ENCODE results near the gene C3orf49. TPM values are rescaled to one million over a fixed set of nuclear protein-coding genes. Genes with fewer than 3 reads are reported as not detected.

The C3orf49 gene
- polyA plus RNA-seq, 1 of the 3 experiments (the other 2 are of a cell fraction) = not detected

DNA sequence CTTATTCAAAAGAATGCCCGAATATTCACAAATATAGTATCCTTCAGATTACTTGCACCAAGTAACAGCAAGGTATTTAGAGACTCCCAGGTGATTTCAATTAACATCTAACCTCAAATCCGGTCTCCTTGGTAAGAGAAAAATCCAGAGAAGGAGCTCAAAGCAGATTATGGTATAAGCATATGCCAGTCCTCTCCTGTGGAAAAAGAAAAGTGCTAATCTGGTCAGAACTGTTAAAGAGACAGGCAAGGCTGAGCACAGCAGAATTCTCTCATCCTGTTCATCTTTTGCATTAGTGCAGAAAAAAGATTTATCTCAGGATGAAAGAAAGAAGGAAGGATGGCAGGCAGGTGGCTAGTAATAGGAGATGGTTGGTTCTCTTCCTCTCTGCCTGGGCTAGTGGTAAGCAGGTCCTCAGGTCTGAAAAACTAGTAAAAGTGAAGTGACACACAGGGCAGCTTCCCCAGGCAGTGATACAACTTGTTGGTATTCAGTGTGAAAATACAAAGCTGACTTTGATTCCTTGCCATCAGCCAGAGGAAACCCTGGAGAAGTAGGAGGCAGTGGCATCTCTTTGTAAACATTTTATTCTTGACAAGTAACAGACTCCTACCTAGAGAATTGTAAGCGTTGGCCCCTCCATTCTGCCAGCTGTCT is 58.8 kb downstream of the C3orf49 start:
- Histone ChIP-seq H3K9ac (no peak overlapping the region), H3K4me3 (ENCODE audit: low read depth in 2 of 2, low read length in 1 of 2) (no peak overlapping the region; a peak in 1 of 4 replicates), H3K9me2 (no peaks in the 10 kb centered on the region), H3K79me2 (ENCODE audit: insufficient read depth) (peaks cover 98% of the 10 kb centered on the region), H3K4me1 (ENCODE audit: control insufficient read depth in 1 of 2, insufficient read depth in 2 of 2, low read depth in 1 of 2, low read length in 1 of 2) (peaks cover 19 to 23% of the 10 kb centered on the region in 2 experiments), H3K4me2 (peak overlapping the region; percentile 29), H3F3A (replicated peaks; ENCODE audit: insufficient read depth) (no peaks in the 10 kb centered on the region), H4K20me1 (ENCODE audit: insufficient read depth) (peaks cover 81% of the 10 kb centered on the region), H3K27me3 (ENCODE audit: insufficient read depth) (no peaks in the 10 kb centered on the region), H3K36me3 (replicated peaks in 1 of 2; ENCODE audit: control insufficient read depth in 1 of 2, insufficient read depth in 2 of 2, low read length in 1 of 2) (no peaks in the 10 kb centered on the region), H2AFZ (ENCODE audit: low read depth) (no peak overlapping the region), H3K27ac (ENCODE audit: low read depth in 2 of 2, low read length in 1 of 2) (no peak overlapping the region), H3K9me3 (no peaks in the 10 kb centered on the region)
- ChIA-PET CTCF (interaction anchor here (1.1 to 1.7 kb wide), 6 partner anchors 11 to 529 kb away, joined by 3 to 6 read pairs (median 4); partner anchors contain the start of gene C3orf49), POLR2A (no interaction called here)
- DNase-seq = no peak
- 64% methylated on average over 3 of the region's 3 CpGs for WGBS (ENCODE audit: low lambda C conversion rate)
- TF ChIP-seq, protein P1, sequence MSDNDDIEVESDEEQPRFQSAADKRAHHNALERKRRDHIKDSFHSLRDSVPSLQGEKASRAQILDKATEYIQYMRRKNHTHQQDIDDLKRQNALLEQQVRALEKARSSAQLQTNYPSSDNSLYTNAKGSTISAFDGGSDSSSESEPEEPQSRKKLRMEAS (IDR thresholded peaks at IDR 0.05; ENCODE audit: low read depth) = no peak

DNA sequence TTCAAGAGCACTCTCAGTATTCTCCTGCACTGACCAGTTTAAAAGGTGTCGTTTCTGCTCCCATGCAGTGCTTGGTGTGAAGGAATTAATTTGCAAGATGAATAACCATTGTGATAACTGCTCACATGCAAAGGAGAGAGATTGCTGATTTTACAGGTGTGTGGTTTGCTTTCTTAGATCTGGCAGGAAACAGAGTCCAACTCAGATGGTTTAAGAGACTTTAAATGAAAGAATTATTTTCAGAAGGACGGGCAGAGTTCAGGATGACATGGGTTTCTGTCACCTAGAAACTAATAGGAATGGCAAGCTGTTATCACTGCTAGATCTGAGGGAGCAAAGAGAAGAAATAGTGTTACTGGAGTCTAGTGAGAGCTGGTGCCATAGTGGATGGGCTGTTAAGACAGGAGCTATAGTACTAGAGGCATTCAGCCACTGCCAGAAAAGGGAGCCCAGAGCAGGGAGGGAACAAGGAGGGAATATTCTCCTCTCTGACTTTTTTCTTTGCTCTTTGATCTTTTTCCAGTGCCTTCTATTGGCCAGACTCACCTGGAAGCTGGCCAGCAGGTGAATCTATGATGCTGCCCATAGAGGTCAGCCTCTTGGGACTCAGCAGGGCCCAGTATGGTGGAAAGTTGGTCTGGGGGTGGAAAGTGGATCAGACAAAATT is 59.4 kb downstream of the C3orf49 start:
- H3K4me2 ChIP-seq = peak overlapping the region; percentile 29; the same call in 1 of the 2 replicates
- no peaks in the 10 kb centered on the region for H3K9me2 ChIP-seq
- H3K27ac ChIP-seq (ENCODE audit: low read depth in 2 of 2, low read length in 1 of 2) = no peak overlapping the region
- POLR2A ChIA-PET = no interaction called here
- H3K4me1 ChIP-seq (ENCODE audit: control insufficient read depth in 1 of 2, insufficient read depth in 2 of 2, low read depth in 1 of 2, low read length in 1 of 2) = peaks cover 19 to 23% of the 10 kb centered on the region in 2 experiments
- CTCF ChIA-PET = interaction anchor here (1.6 to 1.7 kb wide), 2 partner anchors 11 to 83 kb away, joined by 4 to 6 read pairs; no protein-coding TSS in a partner anchor
- H3K79me2 ChIP-seq (ENCODE audit: insufficient read depth) = peaks cover 95% of the 10 kb centered on the region
- no peaks in the 10 kb centered on the region for H3K27me3 ChIP-seq (ENCODE audit: insufficient read depth)
- no peaks in the 10 kb centered on the region for H3K36me3 ChIP-seq (replicated peaks in 1 of 2; ENCODE audit: control insufficient read depth in 1 of 2, insufficient read depth in 2 of 2, low read length in 1 of 2)
- TF ChIP-seq, protein P2, sequence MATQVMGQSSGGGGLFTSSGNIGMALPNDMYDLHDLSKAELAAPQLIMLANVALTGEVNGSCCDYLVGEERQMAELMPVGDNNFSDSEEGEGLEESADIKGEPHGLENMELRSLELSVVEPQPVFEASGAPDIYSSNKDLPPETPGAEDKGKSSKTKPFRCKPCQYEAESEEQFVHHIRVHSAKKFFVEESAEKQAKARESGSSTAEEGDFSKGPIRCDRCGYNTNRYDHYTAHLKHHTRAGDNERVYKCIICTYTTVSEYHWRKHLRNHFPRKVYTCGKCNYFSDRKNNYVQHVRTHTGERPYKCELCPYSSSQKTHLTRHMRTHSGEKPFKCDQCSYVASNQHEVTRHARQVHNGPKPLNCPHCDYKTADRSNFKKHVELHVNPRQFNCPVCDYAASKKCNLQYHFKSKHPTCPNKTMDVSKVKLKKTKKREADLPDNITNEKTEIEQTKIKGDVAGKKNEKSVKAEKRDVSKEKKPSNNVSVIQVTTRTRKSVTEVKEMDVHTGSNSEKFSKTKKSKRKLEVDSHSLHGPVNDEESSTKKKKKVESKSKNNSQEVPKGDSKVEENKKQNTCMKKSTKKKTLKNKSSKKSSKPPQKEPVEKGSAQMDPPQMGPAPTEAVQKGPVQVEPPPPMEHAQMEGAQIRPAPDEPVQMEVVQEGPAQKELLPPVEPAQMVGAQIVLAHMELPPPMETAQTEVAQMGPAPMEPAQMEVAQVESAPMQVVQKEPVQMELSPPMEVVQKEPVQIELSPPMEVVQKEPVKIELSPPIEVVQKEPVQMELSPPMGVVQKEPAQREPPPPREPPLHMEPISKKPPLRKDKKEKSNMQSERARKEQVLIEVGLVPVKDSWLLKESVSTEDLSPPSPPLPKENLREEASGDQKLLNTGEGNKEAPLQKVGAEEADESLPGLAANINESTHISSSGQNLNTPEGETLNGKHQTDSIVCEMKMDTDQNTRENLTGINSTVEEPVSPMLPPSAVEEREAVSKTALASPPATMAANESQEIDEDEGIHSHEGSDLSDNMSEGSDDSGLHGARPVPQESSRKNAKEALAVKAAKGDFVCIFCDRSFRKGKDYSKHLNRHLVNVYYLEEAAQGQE (IDR thresholded peaks at IDR 0.05; ENCODE audit: low read depth, low read length) = no peak
- TF ChIP-seq ELF1 (IDR thresholded peaks at IDR 0.05) (no peak), RCOR1 (IDR thresholded peaks at IDR 0.05; ENCODE audit: low read length) (no peak), TAF1 (IDR thresholded peaks at IDR 0.05; ENCODE audit: borderline replicate concordance, low read depth, low read length) (no peak), GATA2 (CRISPR knock-in tag; IDR thresholded peaks at IDR 0.05) (no peak), YY1 (IDR thresholded peaks at IDR 0.05; ENCODE audit: low read depth) (no peak), SIN3A (IDR thresholded peaks at IDR 0.05; ENCODE audit: borderline replicate concordance, low read depth, low read length) (no peak), RAD21 (IDR thresholded peaks at IDR 0.05; ENCODE audit: low read length) (no peak), EP300 (IDR thresholded peaks at IDR 0.05; ENCODE audit: borderline replicate concordance in 1 of 2, low read depth in 1 of 2, low read length in 1 of 2) (no peak), USF1 (IDR thresholded peaks at IDR 0.05; ENCODE audit: borderline replicate concordance, low read depth) (no peak)
- TF ChIP-seq, protein P3, sequence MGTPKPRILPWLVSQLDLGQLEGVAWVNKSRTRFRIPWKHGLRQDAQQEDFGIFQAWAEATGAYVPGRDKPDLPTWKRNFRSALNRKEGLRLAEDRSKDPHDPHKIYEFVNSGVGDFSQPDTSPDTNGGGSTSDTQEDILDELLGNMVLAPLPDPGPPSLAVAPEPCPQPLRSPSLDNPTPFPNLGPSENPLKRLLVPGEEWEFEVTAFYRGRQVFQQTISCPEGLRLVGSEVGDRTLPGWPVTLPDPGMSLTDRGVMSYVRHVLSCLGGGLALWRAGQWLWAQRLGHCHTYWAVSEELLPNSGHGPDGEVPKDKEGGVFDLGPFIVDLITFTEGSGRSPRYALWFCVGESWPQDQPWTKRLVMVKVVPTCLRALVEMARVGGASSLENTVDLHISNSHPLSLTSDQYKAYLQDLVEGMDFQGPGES (IDR thresholded peaks at IDR 0.05; ENCODE audit: low read depth, low read length) = no peak
- H3K4me3 ChIP-seq (ENCODE audit: low read depth in 2 of 2, low read length in 1 of 2) = no peak overlapping the region
- WGBS (ENCODE audit: low lambda C conversion rate) = 97% methylated on average over 2 of the region's 2 CpGs
- H3K9ac ChIP-seq = no peak overlapping the region
- no peak for DNase-seq
- no peaks in the 10 kb centered on the region for H3F3A ChIP-seq (replicated peaks; ENCODE audit: insufficient read depth)
- H2AFZ ChIP-seq (ENCODE audit: low read depth) = no peak overlapping the region
- H3K9me3 ChIP-seq = no peaks in the 10 kb centered on the region
- H4K20me1 ChIP-seq (ENCODE audit: insufficient read depth) = peaks cover 76% of the 10 kb centered on the region

Measured in SK-N-SH (cell line).